Measurements from ENCODE around the gene PRKCSH.
A peak's percentile ranks its signal among the peaks of the same experiment; 100 is the strongest.

The PRKCSH gene

DNA sequence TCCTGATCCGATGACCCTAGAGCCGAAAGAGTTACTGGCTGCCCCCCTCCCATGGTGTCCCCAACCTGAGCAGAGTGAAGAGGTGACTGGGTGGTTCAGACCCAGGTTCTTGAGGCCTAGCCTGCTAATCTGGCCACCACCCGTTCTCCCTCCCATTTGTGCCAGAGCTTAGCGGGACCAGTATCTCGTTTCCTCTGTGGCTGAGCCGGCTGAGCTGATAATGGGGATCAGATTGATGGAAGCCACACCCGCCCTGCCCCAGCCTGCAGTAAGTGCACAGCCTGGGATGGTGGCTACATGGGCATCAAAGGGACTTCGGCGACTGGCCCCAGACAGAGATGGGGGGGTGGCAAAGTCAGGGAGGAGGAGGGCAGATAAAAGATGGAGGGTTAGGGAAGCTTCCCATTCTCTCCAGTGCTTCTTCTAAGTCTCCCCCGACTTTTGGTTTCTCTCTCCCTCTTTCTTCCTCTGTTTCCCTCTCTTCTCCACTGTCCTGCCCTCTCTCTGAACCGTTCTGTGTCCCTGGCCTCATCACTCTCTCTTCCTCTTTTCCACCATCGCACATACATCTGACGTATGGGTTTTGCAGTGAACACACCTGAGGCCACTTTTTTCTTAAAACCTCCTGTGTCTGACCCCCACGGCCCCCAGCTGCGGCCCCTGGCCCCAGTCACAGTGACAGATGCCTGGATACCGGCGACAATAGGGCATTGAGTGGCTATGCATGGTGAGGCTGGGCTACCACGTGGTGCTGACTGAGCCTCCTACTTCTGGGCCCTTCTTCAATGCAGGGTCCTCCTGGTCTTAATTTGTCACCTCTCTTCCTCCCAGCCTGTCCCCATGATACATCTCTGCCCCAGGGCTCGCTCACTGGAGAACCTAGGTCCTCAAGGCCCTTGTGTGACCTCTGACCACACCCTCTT lies 43.0 kb downstream of the PRKCSH start:
- DNase-seq: no peak

DNA sequence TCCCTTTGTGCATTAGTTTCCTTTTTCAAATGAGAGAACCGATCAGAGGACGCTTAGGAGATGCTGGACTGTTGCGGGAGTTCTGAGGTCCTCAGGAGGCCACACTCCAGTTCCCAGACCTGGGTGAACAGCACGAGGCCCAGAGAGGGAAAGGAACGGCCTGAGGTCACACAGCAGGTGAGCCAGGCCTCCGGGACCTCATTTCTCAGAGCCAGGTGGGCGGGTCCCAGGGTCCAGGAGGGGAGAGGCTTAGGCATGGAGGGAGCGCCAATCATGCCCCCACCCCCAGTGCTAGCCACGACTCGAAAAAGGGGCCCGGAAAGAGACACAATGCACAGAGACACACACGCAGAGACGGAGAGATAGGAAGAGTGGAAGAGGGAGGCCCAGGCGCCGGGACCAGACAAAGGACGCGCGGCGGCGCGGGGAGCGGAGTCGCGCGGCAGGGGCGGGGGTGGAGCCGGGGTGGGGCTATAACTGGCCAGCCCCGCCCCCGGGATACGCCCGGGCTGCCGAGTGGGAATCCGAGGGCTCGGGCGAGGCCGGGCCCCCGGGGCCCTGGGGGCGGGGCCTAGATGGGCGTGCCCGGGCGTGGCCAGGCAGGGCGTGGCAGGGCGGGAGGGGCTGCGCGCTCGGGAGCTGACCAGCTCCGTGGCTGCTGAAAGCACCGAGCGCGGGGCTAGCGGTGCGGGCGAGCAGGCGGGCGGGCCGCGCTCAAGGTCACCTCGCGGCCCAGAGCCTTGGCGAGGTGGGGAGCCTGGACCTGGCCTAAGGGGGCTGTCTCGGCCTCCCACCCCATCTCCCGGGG lies 43.9 kb downstream of the PRKCSH start:
- DNase-seq: no peak

DNA sequence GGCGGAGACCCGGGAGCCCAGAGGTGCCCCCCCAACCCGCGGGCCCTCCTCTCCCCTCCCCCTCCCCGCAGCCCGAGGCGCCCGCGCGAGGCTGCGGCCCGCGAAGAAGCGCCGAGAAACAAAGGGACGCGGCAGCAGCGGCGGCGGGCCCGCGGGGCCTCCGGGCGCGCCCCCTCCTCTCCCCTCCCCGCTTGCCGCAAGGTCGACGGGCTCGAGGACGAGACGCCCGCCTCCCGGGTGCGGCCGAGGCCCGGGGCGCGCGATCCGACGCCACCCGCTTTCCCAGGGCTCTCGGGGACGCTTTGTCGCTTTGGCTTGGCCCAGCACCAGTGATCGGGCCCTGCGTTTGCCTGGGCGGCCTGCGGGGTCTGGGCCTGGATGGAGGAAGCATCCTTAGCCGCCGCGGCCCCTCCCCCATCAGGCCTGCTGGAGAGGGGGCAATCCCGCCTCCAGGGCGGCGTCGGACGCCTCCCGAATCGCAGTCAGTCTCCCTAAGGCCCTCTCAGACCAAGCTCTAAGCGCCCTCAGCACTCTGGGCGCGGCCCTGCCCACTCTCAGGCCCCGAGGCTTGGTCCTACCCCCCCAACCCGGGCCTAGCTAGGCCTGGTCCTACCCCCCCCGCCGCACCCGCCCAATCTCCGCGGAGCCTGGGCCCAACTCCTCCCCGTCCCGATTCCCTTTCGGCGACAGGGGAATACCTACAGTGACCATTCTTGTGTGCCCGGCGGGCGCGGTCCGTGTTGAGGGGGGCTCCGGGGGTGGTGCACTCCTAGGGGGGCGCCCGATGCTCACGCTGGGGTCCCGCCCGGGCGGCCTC lies 44.7 kb downstream of the PRKCSH start:
- DNase-seq: no peak

DNA sequence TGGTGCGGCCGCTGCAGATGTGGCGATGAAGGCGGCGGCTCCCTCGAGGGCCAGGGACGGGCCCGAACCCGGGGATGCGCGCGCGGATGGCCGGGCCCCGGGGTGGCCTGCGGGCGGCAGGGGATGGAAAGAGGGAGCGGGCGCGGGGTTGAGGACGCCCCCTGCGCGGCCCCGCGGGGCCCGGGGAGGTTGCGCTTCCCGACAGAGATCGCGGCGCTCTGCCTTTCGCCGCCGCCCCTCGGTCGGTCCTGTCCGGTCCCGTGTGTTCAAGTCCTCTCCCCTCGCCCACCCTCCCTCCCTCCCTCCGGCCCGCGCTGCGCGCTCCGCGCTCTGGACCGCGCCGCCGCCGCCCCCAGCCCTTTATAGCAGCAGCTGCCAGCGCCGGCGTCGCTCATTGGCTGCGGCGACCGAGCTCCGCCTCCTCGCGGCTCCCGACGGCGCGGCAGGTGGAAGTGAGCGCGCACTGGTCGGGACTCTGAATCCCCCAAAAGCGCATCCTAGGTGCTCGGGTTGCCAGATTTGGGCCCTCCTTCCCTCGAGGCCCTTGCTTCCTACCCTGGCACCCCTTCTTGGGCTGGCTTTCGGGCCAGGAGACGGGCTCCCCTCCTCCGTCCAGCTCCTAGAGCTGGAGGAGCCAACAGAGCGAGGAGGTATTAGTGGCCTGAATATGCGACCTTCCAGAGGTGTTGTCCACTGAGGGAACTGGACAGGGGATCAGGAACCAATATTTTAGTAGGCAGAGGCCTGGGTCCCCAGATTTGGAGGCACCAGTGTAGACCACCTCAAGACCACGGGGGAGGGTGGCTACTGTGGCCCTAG lies 45.5 kb downstream of the PRKCSH start, which contains the start of gene ELAVL3:
Gene ELAVL3, minus strand, starts transcription at position 332 of the 819 bp plus-strand sequence. CDS start 438 bp downstream, outside the sequence.
- DNase-seq: no peak

DNA sequence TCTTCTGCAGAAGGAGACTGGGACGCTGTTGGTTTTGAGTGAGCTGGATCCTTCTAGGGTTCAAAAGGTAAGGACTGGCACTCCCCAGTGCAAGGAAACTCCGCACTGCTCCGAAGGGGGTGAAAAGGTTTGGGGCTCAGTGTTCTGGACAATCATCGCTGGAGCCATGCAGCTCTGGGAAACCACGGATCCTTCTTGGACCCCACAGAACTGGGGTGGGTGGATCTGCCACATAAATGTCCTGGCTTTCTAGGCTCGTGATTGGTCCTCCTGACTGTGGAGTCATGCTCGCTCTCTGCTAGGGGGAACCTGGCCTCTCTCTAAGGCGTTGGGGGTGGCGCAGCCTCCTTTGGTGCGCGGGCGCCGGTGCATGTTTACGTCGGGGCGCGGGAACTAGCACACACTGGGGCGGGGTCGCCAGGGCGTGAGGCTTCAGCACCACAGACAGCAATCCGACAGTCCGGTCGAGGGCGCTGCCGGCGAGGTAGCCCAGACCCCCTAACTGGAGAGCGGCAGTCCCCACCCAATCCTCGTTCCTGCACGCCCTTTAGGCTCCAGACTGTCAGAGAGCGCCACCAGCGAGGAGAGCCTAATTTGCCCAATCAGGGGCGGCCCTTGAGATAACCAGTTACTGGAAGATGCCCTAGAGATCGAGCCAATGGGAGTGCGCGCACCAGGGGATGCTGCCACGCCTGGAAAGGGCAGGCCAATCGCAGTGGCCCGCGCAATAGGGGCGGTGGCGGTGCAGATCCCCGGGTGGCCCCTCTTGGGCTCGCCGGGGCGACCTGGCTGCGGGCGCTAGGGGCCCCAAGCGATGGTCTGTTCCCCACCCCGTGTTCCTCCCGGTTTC lies 46.3 kb downstream of the PRKCSH start:
- peak; percentile 83 for DNase-seq

DNA sequence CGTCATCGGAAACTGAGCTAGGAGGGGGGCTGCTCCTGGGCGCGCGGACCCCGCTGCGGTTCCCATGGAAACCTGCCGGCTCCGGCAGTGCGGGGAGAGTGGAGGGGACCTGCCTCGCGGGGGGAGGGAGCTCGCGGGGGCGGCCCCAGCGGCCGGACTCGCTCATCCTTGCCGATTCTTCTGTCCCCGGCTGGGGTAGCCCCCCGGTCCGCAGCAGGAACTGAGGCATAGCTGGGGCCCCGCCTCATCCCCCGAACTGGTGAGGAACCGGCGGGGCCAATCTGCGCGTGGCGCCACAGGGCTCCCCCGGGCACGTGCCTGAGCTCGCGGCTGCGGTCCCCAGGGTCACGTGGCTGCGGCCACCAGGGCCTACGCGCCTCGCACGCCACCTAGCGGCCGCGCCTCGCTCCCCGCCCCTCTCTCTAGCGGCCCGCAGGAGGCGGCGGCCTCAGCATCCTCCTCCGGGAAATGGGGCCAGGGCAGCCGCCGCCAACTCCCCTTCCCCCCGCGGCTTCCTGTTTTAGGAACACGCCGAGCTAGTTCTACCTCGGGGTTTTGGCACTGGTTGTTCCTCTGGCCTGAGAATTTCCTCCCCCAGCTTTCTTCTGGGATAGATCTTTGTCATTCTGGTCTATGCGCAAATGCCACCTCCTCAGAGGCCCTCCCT lies 47.1 kb downstream of the PRKCSH start:
- DNase-seq: peak; percentile 69

DNA sequence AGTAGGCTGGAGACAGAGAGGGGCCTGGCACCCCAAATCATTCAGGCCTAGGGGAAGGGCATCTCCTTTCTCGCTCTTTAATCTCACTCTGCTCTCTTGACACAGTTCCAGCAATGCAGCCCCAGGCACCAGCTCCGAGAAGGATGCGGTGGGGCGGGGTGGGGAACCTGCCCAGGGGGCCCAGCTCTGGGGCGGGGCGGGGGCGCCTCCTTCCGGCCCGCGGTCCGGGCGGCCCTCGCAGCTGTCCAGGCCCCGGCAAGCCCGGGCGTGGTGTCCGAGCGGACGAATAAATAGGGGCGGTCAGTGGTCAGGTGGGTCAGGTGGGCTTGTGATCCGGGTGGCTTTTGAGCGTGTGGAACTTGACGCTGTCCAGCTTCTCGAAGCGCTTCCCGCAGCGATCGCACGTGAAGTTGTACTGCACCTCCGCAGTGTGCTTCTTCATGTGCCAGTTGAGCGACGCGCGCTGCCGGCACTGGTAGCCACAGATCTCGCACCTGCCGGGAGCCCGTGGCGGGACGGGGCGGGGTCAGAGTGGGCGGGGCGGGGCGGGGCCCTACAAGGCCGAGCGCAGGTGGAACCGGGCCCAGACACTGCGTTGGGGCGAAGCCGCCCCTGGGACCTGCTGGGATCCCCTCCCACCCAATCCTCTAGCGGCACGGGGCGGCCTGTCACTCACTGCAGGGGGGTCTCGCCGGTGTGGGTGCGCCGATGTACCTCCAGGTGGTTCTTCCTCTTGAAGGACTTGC lies 48.1 kb downstream of the PRKCSH start:
- no peak for DNase-seq

DNA sequence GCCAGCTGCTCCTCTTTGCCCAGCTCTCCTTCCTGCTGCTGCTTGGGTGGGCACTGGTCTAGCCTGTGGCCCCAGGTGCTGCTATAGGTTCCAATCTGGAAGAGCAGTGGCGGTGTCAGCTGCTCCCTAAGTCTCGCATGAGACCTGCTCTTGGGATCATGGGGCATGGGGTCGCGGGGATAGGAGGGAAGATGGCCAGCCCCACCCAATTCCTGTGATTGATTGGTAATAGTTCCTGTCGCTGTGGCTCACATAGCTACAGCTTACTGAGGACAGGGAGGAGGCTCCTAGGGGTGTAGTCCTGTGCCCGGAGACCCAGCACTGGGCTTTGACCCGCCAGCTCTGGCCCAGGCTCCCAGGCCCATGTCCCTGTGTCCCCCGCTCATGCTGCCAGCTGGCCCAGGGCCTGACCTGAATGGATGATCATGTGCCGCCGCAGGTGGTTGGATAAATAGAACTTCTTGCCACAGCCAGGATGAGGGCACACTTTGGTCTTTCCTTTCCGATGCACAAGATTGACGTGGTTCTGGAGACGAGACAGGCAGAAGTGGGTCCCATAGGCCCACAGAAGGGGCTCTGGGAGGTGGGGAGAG lies 49.9 kb downstream of the PRKCSH start:
- no peak for DNase-seq

DNA sequence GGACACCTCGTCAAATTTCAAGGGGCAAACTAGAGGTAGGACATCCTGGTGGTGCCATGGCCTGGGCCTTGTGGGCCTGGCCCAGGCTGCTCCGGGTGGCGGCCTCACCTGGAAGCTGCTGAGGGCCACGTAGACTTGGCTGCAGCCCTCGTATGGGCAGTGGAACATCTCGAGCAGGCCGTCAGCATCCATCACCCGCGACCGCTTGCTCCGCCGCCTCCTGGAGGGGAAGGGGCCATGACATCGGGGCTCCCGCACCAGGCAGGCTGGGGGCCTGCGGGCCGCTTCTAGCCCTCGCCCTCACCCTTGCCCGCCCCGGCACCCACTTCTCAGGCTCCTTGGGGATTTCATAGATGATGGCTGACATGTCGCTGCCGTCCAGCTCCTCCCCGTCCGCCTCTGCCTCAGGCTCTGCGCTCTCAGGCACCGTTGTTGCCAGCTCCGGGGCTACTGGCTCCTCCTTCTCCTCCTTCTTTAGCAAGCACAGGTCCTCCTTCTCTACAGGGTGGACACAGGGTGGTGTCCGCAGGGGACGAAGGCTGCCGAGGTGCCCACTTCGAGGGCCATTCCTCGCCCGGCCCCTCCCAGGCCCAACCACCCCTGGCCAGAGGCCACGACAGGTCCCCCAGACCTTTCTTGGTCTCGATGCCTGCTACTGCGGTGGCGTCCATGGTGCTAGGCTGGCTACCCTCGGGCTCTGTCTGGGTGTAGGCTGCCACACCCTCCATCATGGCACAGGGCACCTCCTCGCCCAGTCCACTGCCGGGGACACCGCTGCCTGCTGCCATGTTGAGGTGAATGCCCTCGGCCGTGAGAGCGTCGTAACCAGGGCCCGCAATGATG lies 51.4 kb downstream of the PRKCSH start:
- DNase-seq: no peak

DNA sequence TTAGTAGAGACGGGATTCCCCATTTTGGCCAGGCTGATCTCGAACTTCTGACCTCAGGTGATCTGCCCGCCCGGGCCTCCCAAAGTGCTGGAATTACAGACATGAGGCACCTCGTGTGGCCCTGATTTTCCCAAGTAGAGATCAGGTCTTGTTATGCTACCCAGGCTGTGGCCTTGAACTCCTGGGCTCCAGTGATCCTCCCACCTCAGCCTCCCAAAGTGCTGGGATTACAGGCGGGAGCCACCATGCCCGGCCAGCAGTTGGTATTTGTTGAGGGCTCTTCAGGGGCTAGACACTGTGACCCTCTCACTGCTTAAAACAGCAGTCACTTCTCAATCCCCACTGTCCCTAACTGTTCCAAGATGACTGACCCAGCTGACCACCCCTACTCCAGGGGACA lies 53.9 kb downstream of the PRKCSH start:
- DNase-seq: no peak

DNA sequence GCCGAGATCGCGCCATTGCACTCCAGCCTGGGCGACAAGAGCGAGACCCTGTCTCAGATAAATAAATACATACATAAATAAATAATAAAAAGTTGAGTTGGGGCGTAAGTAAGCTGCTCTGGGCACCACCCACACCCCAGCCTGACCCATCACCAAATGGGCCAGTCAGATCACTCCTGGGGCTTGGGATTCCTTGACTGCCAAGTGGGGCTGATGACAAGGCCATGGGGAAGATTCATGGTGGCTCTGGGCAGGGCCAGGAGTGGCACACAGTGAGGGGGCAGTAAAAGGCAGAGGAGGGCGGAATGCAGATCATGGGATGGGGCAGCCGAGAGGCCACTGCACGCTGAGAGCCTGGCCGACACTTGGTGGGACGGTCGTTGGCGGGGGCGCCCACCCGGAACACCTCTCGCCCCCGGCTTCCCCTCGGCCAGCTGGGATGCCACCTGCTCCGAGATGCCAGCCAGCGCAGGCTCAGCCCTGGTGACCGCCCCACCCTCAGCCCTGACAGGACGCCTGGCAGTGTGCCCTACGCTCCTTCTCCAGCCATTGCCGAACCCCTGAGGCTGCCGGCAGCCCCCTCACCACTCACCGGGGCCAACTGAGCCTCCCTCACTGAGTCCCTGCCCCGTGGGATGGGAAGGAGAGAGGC lies 59.3 kb downstream of the PRKCSH start:
- DNase-seq: no peak

DNA sequence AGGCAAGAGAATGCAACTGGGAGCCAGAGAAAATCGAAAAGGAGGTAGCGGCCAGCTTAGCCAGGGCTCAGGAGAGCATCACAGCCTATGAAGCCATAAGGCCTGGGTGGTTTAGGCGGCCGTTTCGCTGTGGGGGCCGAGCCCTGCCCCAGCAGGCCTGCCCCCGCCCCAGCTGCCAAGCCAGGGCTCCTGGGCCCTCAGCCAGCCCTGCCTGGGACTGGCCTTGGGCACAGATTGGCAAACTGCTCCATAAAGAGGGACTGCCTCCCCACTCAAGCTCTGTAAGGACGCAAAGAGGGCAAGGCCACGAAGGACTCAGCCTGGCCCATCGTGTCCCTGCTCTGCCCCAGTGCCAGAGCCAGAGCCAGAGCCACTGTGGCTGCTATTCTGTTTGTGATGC lies 60.0 kb downstream of the PRKCSH start:
- no peak for DNase-seq

DNA sequence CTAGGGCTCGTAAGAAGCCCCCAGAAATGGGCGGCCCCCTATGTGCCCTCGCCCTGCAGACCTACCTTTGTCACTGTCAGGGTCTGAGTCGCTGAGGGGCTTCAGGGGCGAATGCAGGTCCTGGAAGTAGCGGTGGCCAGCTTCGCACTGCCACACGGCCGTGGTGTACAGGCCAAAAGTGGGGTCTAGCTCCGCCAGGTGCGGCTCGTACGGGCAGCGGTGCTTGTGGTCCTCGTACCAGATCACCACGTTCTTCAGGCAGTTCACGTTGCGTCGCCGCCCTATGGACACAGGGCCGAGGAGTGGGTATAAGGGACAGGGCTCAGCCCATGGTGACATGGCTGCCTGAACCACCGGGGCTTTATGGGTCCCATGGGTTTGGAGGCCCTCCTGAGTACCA lies 60.5 kb downstream of the PRKCSH start:
- no peak for DNase-seq

DNA sequence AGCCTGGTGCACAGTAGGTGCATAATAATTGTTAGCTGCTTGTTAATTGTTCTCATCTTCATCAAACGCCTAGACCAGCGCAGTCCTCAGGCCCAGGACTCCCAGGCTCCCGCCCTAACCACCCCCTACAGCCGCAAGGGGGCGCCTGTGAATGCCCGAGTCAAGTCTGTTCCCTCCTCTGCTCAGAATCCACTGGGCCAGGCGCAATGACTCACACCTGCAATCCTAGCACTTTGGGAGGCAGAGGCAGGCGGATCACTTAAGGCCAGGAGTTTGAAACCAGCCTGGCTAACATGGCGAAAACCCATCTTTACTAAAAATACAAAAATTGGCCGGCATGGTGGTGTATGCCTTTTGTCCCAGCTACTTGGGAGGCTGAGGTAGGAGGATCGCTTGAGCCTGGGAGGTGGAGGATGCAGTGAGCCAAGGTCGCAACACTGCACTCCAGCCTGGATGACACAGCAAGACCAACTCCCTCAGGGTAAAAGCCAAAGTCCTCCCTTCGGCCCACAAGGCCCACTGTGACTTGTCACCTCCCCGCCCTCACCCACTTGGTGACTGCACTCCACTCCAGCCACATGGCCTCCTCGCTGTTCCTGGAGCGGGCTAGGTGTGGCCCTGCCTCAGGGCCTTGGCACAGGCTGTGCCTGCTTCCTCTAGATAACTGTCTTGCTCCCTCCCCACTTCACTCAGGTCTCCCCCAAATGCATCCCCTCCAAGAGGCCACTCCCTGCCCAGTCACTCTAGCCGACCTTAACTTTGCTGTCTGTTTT lies 61.1 kb downstream of the PRKCSH start:
- peak; percentile 82 for DNase-seq

DNA sequence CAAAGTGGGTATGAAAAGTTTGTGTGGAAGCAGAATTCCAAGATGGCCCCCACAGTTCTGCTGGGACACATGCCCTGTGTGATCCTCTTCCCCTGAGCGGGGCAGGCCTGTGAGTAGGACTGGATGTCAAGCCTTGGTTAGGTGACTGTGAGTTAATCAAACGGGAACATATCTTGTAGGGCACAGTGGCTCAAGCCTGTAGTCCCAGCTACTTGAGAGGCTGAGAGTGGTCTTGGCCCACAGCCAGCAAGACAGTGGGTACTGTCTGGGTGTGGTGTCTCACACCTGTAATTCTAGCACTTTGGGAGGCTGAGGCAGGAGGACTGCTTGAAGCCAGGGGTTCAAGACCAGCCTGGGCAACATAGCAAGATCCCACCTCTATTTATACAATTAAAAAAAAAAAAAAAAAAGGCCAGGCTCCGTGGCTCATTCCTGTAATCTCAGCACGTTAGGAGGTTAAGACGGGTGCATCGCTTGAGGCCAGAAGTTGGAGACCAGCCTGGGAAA lies 63.8 kb downstream of the PRKCSH start:
- DNase-seq: no peak

DNA sequence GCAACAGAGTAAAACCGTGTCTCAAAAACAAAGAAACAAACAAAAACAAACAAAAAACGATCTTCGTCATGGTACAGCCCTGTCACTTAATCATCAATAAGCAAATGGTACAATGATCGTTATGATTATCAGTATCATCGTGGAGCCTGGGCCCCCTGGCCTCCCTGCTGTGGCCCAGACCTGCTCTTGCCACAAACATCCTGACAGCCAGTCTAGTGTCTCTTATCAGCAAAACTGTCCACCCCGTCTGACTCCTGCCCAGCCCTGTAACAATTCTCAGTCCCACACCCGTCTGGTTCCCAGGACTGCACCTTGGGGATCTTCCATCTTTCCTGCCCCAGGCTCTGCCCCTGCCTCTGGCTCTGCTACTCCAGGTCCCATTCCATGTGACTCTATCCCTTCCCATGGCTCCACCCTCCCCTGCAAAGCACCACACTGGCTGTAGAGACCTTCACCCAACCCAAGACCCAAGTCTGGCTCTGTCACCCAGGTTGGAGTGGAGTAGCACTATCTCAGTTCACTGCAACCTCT lies 64.5 kb downstream of the PRKCSH start:
- no peak for DNase-seq
